ENCODE measurements around the gene ATXN3. TPM values are rescaled to one million over a fixed set of nuclear protein-coding genes. Genes with fewer than 3 reads are reported as not detected.

The ATXN3 gene
- total and polyA plus RNA-seq, 2 of the 13 experiments (the other 11 are each of a cell fraction or from before 2014, with no cell fraction given): 14.9 to 17.3 TPM

DNA sequence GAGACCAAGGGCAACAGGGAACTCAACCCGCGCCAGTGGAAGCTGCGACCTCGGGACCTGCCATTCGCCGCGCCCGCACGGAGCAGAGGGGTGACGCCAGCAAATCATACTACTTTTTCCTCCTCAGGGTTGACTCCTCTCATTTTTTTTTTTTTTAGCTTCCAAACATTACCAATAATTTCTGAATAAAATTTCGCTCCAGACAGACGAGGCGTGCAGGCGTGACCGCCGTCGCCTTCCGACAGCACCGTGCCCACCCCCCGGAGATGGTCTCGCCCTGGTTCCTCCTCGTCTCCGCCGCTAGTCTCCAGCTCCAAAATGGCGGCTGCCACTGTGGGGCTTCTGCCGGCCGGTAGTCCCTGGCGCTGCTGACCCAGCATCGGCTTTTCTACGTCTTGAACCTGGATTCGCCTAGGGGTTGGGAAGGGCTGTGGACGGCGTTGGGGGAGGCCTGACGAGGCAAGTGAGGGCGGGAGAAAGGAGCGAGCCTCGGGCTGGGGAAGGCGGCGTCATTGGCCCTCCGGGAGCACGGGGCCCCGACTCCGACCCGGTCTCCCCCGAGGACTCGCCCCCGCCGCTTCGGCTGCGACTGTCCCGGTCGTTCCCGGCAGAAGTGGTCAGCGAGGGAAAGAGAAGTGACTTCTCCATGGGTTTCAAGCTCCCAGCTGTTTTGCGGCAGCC is 15.4 kb upstream of the ATXN3 start, which contains the start of the genes CPSF2 and NDUFB1 (continued):
- TF ChIP-seq ZNF709 (CRISPR knock-in tag; IDR thresholded peaks at IDR 0.05) (0 out of 2 replicates have a peak, but pooled peaks have one; percentile 70), ZBTB7A (CRISPR knock-in tag; IDR thresholded peaks at IDR 0.05) (0 out of 2 replicates have a peak, but pooled peaks have one; percentile 1), KMT2A (CRISPR knock-in tag; IDR thresholded peaks at IDR 0.05) (peak; percentile 65), CBFB (CRISPR knock-in tag; IDR thresholded peaks at IDR 0.05) (peak; percentile 61; the same call in 1 of the 2 replicates), KDM4B (CRISPR knock-in tag; IDR thresholded peaks at IDR 0.05) (peak; percentile 65), ZMYM4 (CRISPR knock-in tag; IDR thresholded peaks at IDR 0.05) (peak; percentile 66), MAZ (IDR thresholded peaks at IDR 0.05; ENCODE audit: borderline replicate concordance, low read depth, low read length) (peak; percentile 20; the same call in 1 of the 2 replicates), MAZ (CRISPR knock-in tag; IDR thresholded peaks at IDR 0.05; ENCODE audit: low read depth) (peak; percentile 78; the same call in 1 of the 2 replicates), RARA (CRISPR knock-in tag; IDR thresholded peaks at IDR 0.05) (0 out of 2 replicates have a peak, but pooled peaks have one; percentile 12), SUZ12 (IDR thresholded peaks at IDR 0.05; ENCODE audit: low read depth, low read length) (no peak), TOPORS (CRISPR knock-in tag; IDR thresholded peaks at IDR 0.05) (0 out of 2 replicates have a peak, but pooled peaks have one; percentile 39), THAP11 (CRISPR knock-in tag; IDR thresholded peaks at IDR 0.05) (no peak; the same call in 1 of the 2 replicates), ASH2L (IDR thresholded peaks at IDR 0.05; ENCODE audit: insufficient read length, low read depth, low read length) (peak; percentile 97), ZNF138 (CRISPR knock-in tag; IDR thresholded peaks at IDR 0.05; ENCODE audit: low read depth) (no peak), ZNF430 (CRISPR knock-in tag; IDR thresholded peaks at IDR 0.05) (peak; percentile 60; the same call in 1 of the 2 replicates), NFYB (CRISPR knock-in tag; IDR thresholded peaks at IDR 0.05) (no peak)
- TF ChIP-seq, protein P1, sequence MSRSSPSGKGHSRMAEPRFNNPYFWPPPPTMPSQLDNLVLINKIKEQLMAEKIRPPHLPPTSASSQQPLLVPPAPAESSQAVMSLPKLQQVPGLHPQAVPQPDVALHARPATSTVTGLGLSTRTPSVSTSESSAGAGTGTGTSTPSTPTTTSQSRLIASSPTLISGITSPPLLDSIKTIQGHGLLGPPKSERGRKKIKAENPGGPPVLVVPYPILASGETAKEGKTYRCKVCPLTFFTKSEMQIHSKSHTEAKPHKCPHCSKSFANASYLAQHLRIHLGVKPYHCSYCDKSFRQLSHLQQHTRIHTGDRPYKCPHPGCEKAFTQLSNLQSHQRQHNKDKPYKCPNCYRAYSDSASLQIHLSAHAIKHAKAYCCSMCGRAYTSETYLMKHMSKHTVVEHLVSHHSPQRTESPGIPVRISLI (CRISPR knock-in tag; IDR thresholded peaks at IDR 0.05; ENCODE audit: borderline replicate concordance): 0 out of 2 replicates have a peak, but pooled peaks have one; percentile 16
- TF ChIP-seq, protein P2, sequence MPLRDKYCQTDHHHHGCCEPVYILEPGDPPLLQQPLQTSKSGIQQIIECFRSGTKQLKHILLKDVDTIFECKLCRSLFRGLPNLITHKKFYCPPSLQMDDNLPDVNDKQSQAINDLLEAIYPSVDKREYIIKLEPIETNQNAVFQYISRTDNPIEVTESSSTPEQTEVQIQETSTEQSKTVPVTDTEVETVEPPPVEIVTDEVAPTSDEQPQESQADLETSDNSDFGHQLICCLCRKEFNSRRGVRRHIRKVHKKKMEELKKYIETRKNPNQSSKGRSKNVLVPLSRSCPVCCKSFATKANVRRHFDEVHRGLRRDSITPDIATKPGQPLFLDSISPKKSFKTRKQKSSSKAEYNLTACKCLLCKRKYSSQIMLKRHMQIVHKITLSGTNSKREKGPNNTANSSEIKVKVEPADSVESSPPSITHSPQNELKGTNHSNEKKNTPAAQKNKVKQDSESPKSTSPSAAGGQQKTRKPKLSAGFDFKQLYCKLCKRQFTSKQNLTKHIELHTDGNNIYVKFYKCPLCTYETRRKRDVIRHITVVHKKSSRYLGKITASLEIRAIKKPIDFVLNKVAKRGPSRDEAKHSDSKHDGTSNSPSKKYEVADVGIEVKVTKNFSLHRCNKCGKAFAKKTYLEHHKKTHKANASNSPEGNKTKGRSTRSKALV (CRISPR knock-in tag; IDR thresholded peaks at IDR 0.05): no peak
- TF ChIP-seq, protein P3, sequence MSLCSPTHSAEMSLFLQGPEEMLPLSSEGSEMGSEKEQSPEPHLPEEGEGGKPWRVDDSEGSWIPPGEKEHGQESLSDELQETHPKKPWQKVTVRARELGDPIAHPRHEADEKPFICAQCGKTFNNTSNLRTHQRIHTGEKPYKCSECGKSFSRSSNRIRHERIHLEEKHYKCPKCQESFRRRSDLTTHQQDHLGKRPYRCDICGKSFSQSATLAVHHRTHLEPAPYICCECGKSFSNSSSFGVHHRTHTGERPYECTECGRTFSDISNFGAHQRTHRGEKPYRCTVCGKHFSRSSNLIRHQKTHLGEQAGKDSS (CRISPR knock-in tag; IDR thresholded peaks at IDR 0.05; ENCODE audit: borderline replicate concordance, low read depth): peak; percentile 43; the same call in 1 of the 2 replicates
- TF ChIP-seq, protein P4, sequence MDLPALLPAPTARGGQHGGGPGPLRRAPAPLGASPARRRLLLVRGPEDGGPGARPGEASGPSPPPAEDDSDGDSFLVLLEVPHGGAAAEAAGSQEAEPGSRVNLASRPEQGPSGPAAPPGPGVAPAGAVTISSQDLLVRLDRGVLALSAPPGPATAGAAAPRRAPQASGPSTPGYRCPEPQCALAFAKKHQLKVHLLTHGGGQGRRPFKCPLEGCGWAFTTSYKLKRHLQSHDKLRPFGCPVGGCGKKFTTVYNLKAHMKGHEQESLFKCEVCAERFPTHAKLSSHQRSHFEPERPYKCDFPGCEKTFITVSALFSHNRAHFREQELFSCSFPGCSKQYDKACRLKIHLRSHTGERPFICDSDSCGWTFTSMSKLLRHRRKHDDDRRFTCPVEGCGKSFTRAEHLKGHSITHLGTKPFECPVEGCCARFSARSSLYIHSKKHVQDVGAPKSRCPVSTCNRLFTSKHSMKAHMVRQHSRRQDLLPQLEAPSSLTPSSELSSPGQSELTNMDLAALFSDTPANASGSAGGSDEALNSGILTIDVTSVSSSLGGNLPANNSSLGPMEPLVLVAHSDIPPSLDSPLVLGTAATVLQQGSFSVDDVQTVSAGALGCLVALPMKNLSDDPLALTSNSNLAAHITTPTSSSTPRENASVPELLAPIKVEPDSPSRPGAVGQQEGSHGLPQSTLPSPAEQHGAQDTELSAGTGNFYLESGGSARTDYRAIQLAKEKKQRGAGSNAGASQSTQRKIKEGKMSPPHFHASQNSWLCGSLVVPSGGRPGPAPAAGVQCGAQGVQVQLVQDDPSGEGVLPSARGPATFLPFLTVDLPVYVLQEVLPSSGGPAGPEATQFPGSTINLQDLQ (CRISPR knock-in tag; IDR thresholded peaks at IDR 0.05): no peak
- TF ChIP-seq, protein P5, sequence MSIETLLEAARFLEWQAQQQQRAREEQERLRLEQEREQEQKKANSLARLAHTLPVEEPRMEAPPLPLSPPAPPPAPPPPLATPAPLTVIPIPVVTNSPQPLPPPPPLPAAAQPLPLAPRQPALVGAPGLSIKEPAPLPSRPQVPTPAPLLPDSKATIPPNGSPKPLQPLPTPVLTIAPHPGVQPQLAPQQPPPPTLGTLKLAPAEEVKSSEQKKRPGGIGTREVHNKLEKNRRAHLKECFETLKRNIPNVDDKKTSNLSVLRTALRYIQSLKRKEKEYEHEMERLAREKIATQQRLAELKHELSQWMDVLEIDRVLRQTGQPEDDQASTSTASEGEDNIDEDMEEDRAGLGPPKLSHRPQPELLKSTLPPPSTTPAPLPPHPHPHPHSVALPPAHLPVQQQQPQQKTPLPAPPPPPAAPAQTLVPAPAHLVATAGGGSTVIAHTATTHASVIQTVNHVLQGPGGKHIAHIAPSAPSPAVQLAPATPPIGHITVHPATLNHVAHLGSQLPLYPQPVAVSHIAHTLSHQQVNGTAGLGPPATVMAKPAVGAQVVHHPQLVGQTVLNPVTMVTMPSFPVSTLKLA (IDR thresholded peaks at IDR 0.05): 0 out of 2 replicates have a peak, but pooled peaks have one; percentile 2

Data from HepG2 (cell line).